Gastroesophageal sphincter (tissue), 4 donors: ENCODE results near the gene CD84. TPM values are rescaled to one million over a fixed set of nuclear protein-coding genes. Genes with fewer than 3 reads are reported as not detected.

Experiments
- ATAC-seq: fragments of 150-250 bp; one replicate; pipeline ENCODE4 v1.9.1; 2016; ENCODE audit warnings: mild to moderate bottlenecking, moderate library complexity
- H3K27ac ChIP-seq, 4 donors: fragments of 200-600 bp; sonication (generic) in 3 of 4; 1 replicate in 3 of 4; 2 replicates in 1 of 4; pipeline ENCODE4 v1.5.1; 2016 to 2019
- H3K27me3 ChIP-seq: fragments of 200-600 bp; sonication (generic); one replicate; pipeline ENCODE4 v1.5.1; 2019
- H3K36me3 ChIP-seq, 2 donors: fragments of 200-600 bp; sonication (generic); one replicate each; pipeline ENCODE4 v1.5.1; 2019; ENCODE audit warnings: control low read depth in 1 of 2
- H3K4me1 ChIP-seq, 3 donors: fragments of 200-600 bp; sonication (generic); 1 replicate in 2 of 3; 2 replicates in 1 of 3; pipeline ENCODE4 v1.5.1; 2016 to 2019; ENCODE audit warnings: control low read depth in 2 of 3
- H3K4me3 ChIP-seq, 2 donors: fragments of 200-600 bp; sonication (generic); one replicate each; pipeline ENCODE4 v1.5.1; 2019; ENCODE audit warnings: mild to moderate bottlenecking in 1 of 2, moderate library complexity in 1 of 2
- H3K9me3 ChIP-seq, 3 donors: fragments of 200-600 bp; sonication (generic); one replicate each; pipeline ENCODE4 v1.5.1; 2017 to 2019; ENCODE audit warnings: control low read depth in 2 of 3
- CTCF ChIP-seq, 4 experiments: fragments of 200-600 bp in 2 of 4; fragments of 450-650 bp in 2 of 4; sonication (generic) in 1 of 4; IDR thresholded peaks; one replicate each; pipeline ENCODE4 v1.5.1; 2017 to 2019; ENCODE audit warnings: antibody characterized with exemption in 4 of 4, mild to moderate bottlenecking in 2 of 4, moderate library complexity in 2 of 4
- EP300 ChIP-seq: sonication (generic); formaldehyde crosslinking; IDR thresholded peaks from one replicate; pipeline ENCODE4 v1.6.1; 2017; ENCODE audit warnings: antibody characterized with exemption, mild to moderate bottlenecking
- POLR2A ChIP-seq, 2 donors: fragments of 450-650 bp; IDR thresholded peaks; one replicate each; pipeline ENCODE4 v1.6.1; 2017; ENCODE audit warnings: antibody characterized with exemption in 2 of 2, mild to moderate bottlenecking in 2 of 2, moderate library complexity in 1 of 2
- POLR2AphosphoS5 ChIP-seq: sonication (generic); formaldehyde crosslinking; IDR thresholded peaks from one replicate; pipeline ENCODE4 v1.6.1; 2017; ENCODE audit warnings: antibody characterized with exemption
- WGBS, 2 donors: methylation state at CpG; one replicate each; pipeline ENCODE4 v1.1.5; 2018; ENCODE audit warnings: low coverage in 1 of 2; 5-methylcytosine and 5-hydroxymethylcytosine counted together
- total RNA-seq, 4 donors: library from RNA; depleted of rRNA; stranded (reverse); fragments of >200 nt; gene quantifications; one replicate each; pipeline ENCODE4 v1.1.0, GENCODE V29; 2016

Gene CD84
- total RNA-seq, 4 donors from 2014 or later = 3.0 to 6.7 (median 4.3) TPM

DNA sequence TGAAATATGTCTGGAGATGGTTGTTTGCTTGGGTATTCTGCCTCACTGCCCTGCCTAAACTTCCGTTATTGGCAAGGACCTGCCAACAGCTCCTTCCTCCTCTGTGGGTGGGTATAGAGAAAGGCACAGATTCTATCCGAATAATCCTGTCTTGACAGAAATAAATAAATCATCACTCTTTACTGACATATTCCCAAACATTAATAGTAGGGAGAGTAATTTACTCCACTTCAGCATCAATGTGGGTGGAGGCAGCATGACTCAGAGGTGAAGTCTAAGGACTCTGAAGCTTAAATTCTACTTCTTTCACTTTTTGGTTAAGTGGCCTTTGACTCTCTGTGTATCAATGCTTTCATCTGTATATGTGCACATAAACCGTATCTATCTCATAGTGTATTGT, 2.9 kb downstream of the CD84 start:
- 65 to 73% methylated on average over 3 of the region's 3 CpGs for WGBS, 2 donors
- TF ChIP-seq POLR2AphosphoS5 (no peak), POLR2A (IDR thresholded peaks at IDR 0.05) (no peak), EP300 (no peak), CTCF (IDR thresholded peaks at IDR 0.05) (no peak)
- H3K27me3 ChIP-seq = no peaks in the 10 kb centered on the region
- H3K4me1 ChIP-seq = no peaks in the 10 kb centered on the region
- no peaks in the 10 kb centered on the region for H3K36me3 ChIP-seq
- no peaks in the 10 kb centered on the region for H3K9me3 ChIP-seq
- H3K4me3 ChIP-seq = no peak overlapping the region
- no peak overlapping the region for H3K27ac ChIP-seq
- no peak for ATAC-seq

DNA sequence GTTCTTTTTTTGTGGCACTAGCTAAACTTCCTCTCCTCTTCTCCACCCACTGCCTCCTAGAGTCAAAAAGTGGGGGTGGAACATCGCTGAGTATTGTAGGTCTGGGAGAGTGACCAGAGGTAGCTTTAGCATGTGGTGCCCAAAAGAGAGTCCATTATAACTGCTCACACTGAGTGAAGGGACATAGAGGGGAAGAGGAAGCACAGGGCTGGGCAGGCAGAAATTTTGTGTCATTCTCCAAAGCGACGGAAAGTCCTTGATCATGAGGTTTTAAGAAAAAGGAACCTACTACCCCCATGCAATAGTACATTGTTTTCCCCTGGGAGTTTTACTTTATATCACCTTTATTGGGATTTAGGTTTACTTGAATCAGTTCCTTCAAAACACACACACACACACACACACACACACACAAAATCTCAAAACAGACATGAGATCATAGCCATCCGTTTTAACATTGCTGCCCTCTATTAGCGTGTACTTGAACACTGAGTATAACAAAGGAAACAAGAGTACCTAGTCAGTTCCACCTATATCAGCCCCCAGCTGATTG, 4.1 kb downstream of the CD84 start:
- peak overlapping the region in 2 of 4 donors; percentile 1 to 23 for H3K27ac ChIP-seq
- H3K4me1 ChIP-seq = no peaks in the 10 kb centered on the region
- WGBS, 2 donors = 65 to 76% methylated on average over 3 to 5 of the region's 5 CpGs
- no peak for TF ChIP-seq POLR2AphosphoS5
- TF ChIP-seq EP300 = no peak
- no peak for TF ChIP-seq CTCF (IDR thresholded peaks at IDR 0.05)
- TF ChIP-seq POLR2A (IDR thresholded peaks at IDR 0.05) = no peak
- ATAC-seq = peak; percentile 51
- no peak overlapping the region for H3K4me3 ChIP-seq
- H3K9me3 ChIP-seq = no peaks in the 10 kb centered on the region
- H3K36me3 ChIP-seq = no peaks in the 10 kb centered on the region
- no peaks in the 10 kb centered on the region for H3K27me3 ChIP-seq

DNA sequence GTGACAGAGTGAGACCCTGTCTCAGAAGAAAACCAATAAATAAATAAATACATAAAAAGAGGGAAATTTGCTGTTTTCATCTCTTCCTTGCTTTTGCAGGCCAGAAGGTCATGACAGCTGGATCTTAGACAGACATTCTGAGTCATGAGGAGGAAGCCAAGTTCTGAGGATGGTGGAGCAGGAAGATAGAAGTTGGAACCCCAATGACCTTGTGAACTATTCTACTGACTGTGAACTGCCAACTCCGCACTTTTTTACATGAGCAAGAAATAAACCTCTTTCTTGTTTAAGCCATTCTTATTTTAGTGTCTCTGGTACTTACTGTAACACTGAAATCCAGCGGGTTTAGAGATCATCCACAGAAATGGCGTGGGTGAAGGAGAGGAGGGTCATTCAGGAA, 8.5 kb downstream of the CD84 start:
- Histone ChIP-seq H3K27ac (no peak overlapping the region), H3K4me3 (no peak overlapping the region), H3K27me3 (no peaks in the 10 kb centered on the region), H3K4me1 (no peaks in the 10 kb centered on the region), H3K36me3 (no peaks in the 10 kb centered on the region), H3K9me3 (no peaks in the 10 kb centered on the region)
- WGBS, 2 donors = 61 to 71% methylated on average over 2 to 3 of the region's 3 CpGs
- ATAC-seq = no peak
- no peak for TF ChIP-seq POLR2AphosphoS5
- no peak for TF ChIP-seq POLR2A (IDR thresholded peaks at IDR 0.05)
- TF ChIP-seq EP300 = no peak
- TF ChIP-seq CTCF (IDR thresholded peaks at IDR 0.05) = no peak

GRCh38 chr1:160569806-160570205, 9.5 kb downstream of the CD84 start:
- WGBS, 2 donors = 44 to 66% methylated on average over 2 of the region's 2 CpGs
- no peaks in the 10 kb centered on the region for H3K36me3 ChIP-seq
- no peak overlapping the region for H3K4me3 ChIP-seq
- H3K9me3 ChIP-seq = no peaks in the 10 kb centered on the region
- no peak overlapping the region for H3K27ac ChIP-seq
- TF ChIP-seq POLR2A (IDR thresholded peaks at IDR 0.05) (no peak), EP300 (no peak), CTCF (IDR thresholded peaks at IDR 0.05) (no peak), POLR2AphosphoS5 (no peak)
- H3K4me1 ChIP-seq = no peaks in the 10 kb centered on the region
- H3K27me3 ChIP-seq = no peaks in the 10 kb centered on the region
- ATAC-seq = no peak

DNA sequence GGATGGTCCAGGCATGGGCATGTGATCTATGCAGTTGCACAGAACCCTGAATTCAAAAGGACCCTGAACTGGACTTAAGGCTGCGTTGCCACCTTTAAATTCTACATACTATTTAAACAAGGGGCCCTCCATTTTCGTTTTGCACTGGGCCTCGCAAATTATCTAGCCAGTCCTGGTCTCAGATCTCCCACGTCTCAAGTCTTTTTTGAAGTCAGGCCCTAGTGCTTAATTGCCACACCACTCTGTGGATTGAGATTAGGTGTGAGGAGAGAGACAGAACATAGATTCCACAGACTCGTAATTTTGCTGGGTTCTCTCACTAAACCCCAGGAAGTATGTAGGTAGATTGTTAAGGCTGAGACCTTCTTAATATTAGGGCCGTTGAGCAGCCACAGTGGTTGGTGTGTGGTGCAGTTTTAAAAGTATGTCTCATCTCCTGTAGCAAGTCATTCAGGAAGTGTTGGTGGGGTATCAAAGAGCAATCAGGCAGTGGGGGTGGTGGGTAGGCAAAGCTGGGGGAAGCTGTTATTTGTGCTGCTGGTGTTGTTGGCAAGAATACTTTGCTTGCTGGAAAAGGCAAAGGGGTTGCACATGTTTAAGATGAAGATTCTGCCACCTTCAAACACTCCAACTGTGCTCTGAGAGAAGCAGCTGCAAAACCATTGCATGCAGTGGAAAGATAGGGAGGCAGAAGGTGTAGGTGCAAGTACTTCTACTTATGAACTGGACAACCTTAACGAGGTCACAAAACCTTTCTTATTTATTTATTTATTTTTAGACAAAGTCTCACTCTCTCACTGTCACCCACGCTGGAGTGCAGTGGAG, 11.2 kb downstream of the CD84 start:
- no peak overlapping the region for H3K27ac ChIP-seq
- TF ChIP-seq EP300 (no peak), CTCF (IDR thresholded peaks at IDR 0.05) (no peak), POLR2AphosphoS5 (no peak), POLR2A (IDR thresholded peaks at IDR 0.05) (no peak)
- no peak for ATAC-seq
- no peaks in the 10 kb centered on the region for H3K4me1 ChIP-seq
- no peak overlapping the region for H3K4me3 ChIP-seq
- peaks cover 0 to 7% (median 0%) of the 10 kb centered on the region in 3 donors for H3K9me3 ChIP-seq
- H3K36me3 ChIP-seq = no peaks in the 10 kb centered on the region
- 69 to 73% methylated on average over 6 to 8 of the region's 8 CpGs for WGBS, 2 donors
- no peaks in the 10 kb centered on the region for H3K27me3 ChIP-seq
